GM15510 (cell line): Measurements from ENCODE around the gene MYOZ2.

Source experiments
- POLR2A ChIP-seq: IDR thresholded peaks from 3 replicates; pipeline ENCODE4 v1.6.1; 2011; ENCODE audit warnings: borderline replicate concordance; ENCODE audit not compliant: insufficient read length; ENCODE audit errors: extremely low read depth

Gene MYOZ2

DNA sequence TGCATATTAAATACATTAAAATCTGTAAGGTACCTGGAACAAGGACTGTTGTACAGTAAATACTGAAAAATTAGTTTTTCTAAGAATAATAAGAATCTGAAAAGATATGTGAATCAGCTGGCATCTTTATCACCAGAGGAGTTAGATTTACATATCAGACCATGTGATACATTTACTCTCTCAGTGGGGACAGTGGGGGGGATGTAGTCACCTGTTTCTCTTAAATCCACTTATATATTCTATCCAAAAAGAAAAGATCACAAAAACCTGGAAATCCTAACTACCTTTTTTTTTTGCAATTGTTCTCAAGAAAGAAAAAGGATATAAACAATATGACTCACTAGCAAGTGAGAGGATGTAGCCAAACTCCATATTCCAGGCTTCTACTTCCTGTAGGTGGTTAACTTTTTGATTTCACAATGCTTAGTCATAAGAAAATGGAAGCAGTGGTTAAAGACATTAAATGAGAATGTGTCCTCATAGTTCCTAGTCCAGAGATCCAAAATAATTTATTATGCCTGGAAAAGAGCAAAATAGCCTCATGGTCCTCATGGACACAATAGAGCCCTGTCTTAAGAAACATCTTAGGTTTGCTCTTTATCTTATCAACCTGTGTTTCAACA lies 22.5 kb upstream of the MYOZ2 start:
- TF ChIP-seq POLR2A = no peak

DNA sequence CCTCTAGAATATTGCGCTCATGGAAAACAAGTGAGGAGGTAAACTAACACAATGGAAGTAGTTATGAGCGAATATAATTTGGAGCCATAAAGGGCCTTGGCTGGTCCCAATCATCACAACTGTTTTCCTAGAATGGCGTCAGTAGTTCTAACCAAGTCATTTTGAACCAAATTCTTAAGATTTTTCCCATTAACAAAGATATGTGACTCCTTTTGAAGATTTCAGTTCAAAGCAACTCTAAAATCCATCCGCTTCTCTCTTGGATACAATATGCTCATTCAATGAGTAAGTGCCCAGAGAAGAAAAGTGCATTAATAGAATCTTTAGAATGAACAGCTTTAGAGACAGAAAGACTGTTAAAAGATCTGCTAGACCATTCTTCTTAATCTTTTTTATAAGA lies 19.6 kb upstream of the MYOZ2 start:
- no peak for TF ChIP-seq POLR2A

DNA sequence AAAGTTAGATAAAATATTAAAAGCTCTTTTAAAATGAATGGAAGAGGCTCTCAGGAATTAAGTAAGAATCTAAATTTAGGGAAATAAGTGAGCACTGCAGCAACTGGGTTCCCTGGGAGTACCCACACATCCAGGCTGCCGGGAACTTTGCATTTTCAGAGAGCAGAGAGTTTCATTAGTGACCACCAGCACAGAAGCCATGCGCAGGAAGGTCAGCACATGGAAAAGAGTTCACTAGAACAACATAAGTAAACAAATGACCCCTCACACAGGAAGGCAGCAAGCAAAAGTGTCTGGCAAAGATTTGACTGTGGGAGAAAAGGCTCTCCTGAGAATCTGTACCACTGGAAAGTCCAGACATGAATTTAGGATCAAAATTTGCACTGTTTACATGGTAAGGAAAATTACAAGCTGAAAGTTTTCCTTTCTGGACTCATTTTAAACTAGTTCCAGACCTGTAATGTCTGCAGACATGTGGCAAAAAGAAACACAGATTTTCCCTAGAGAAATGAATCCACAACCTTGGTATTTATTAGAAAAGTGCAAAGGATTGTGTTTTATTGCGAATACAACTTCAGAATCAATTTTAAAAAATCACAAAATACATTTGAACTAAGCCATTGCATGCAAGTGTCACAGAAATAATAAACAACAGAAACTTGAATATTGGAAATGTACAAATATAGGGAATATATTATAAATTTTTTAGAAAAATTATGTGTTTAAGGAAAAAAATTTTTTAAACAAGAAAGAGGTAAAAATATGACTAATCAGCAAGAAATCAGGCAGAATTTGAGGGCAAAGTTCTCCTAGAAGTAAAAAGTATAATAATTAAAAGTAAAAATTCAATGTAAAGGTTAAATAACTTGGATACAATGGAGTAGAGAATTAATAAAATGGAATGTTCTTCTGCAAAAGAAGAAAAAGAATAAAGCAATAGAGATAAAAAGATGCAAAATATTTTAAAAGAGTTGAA lies 18.4 kb upstream of the MYOZ2 start:
- no peak for TF ChIP-seq POLR2A

DNA sequence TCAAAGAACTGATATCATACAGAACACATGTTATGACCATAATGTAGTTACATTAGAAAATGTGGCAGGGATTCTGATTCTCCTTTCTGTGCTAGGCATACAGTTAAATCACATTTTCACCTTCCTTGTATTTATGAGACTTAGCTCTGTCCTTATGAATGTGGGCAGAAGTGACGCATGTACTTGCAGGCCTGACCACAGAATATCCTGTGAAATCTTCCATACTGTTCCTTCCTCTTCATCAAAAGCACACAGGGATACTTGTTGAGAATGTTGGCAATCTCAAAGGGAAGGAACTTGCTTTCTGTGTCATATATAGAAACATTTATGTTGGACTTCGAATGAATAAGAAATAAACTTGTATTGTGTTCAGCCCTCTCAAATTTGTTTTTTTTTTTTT lies 17.2 kb upstream of the MYOZ2 start:
- TF ChIP-seq POLR2A = no peak

DNA sequence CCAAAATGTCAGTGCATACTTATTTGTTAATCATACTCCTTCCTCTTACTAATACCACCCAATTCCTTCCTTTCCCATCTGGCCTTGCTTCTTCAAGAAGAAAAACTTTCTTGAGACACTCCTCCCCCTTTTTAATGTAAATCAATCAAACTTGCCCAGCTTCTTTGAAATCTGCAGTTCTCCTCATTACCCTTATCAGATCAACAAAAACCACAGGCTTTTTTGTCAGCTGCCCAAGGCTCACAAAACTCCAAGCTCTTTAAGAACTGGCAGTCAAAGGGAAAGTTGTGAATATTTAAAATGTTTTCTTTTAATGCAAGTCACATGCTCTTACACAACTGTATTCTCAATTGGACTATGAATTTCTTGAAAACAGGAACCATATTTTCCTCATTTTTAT lies 11.3 kb upstream of the MYOZ2 start:
- no peak for TF ChIP-seq POLR2A

DNA sequence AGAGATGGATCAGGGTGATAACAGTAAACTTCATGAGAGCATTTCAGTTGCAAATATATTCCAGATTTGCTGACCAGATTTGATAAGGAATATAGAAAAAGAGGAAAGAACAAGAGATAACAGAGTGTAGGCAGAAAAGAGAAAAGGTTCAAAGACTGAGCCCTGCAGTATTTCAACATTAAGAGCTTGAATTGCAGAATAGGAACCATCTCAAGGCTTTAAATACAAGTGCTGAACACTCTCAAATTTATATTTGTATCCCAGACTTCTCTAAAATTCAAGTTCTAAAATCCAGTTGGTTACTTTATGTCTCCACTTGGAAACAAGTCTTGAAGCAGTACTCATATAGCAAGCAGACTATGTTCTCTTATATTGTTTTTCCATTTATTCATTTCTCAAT lies 9.7 kb upstream of the MYOZ2 start:
- TF ChIP-seq POLR2A = no peak

DNA sequence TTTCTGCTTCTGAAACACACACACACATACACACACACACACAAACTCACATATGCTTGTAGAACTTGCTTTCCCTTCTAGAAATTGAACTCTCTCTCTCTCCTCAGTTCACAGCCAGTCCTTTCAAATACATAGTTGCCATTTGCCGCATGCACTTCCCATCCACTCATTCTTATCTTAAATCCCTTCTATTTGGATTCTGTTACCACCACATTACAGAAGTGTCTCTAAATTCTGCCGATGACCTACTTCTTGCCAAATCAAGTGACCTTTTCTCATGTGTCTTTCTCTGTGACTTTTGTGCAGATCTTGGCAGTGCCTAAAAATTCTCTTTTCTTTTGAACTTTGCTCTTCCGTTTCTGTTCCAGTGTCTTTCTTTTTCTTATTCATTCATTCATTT lies 7.5 kb upstream of the MYOZ2 start:
- no peak for TF ChIP-seq POLR2A

DNA sequence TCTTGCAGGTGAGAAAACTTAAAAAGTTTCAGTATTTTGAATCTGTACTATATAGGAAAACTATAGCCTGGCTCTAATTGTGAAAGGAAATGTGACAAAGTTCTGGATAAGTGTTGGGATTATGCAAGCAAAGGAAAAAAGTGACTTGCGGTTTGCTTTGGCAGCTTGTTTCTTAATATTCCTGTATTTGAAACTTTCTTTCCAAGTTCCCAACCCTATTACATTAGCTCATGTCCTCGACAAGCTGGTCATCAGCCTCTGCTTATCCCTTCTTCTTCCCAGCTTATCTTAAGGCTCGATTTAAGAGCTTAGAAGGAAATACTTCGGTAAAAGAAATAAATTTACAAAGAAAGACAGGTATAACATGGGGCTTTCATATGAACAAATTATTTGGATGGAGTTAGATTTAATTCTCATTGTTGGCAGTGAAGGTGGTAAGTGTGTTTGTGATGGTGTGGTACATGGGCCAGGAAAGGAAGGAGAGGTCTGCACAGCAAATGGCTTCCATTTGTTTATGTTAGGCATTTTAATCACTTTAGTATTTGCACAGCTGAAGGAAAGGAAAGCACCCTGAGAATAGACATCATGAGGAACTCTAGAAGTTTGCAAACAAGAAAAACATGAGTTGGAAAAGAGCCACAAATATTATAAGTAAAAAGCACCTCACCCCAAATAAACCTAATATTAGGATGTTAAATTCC lies 5.1 kb upstream of the MYOZ2 start:
- no peak for TF ChIP-seq POLR2A

DNA sequence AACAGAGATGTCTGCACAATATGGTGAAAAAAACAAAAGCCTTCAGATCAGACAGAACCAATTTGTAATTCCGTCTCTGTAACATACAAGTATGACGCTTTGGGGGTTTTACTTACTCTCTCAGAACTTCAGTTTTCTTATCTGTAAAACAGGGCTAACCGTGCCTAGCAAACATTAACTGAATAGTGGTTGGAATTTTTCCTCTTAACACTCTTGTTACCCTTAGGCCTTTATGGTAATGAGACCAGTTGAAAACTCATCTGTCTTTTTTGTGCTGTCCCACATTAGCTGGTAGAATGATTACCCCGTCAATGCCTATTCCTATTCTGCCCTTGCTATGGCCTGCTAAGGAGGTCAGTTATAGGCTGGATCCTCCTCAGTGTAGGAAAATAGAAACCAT lies 4.5 kb upstream of the MYOZ2 start:
- no peak for TF ChIP-seq POLR2A

DNA sequence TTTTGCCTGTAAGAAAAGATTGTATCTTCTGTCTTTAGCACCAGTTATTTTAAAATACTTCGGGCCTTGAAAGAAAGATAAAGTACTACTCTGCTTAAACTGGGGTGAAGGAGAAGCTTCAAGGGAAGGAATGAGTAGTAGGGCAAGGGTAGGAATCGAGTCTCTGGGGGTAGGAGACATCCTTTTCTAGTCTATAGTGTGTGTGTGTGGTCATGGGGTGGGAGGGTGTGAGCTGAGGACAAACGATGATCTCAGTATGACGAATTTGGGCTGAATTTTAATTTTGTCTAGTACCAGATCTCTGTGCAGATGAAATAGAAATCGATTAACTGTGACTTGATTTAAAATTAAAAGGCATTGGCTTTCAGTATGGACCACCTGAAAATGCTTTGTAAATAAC lies 3.3 kb upstream of the MYOZ2 start:
- TF ChIP-seq POLR2A = no peak

DNA sequence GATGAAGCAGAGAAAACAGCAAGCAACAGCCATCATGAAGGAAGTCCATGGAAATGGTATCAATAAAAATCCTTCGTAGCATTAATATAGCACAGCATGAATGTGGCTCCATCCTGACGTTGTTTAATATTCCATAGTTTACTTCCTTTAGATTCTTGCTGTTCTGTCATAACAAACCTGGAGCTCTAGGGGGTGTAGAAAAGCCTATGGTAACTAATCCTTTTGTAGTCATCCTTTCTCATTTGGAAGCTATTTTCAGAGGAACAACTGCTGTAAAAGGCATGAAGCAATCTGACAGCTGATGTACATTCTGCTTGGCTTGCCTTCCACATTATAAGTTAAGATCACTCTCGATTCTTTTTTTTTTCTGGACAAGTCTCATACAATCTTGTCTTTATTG lies 914 bp downstream of the MYOZ2 start:
- TF ChIP-seq POLR2A = no peak

DNA sequence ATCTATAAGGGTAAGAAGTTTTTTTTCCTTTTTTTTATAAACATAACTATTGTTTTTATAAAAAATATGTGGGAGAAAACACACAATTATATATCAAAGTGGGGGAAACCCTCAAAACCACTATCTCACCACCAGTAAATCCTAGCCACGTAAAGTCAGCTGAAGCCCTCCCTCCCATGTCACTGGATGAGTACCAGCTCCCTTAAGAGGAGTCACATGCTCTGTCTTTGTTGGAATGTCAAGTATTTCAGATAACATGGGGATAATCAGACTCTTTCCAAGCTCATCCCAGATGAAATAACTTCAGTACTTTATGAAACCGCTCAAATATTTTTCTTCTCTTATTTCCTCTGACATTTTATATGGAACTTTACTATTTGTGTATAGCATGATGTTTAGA lies 2.4 kb downstream of the MYOZ2 start:
- TF ChIP-seq POLR2A = no peak

DNA sequence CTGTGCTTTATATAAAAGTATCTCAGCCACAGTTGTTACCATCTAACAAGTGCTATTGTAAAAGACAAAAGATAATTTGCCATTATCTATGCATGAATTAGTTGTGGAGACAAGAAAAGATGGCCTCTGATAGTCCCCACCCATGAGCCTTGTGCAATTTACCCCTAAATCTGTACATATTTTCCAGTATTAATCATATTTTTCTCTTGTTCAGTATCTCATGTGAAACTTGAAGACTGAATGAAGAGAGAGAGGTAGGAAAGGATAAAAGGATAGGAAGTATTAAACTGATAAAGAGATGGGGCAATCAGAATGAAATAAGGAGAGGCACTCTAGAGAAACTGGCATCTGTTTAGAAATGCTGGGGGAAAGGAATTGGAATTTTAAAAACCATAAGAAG lies 3.7 kb downstream of the MYOZ2 start:
- TF ChIP-seq POLR2A = no peak

DNA sequence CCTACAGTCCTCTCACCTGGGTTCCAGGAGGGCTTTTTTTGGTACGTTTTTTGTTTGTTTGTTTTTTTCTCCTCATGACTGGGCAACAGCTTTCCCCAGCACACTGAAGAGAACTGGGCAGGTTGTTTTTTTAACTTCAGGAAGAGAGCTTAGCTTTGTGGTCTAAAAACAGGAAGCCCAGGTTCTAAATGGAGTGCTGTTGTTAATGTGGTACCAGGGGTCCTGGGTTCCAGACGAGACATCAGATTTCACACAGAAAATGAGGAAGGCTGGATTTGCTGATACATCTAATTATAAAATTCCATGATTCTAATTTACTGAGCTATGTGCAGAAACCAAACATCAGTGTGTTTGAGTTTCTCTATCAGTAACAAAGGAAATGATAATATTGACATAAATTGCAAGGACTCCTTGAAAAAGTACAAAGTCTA lies 4.2 kb downstream of the MYOZ2 start:
- TF ChIP-seq POLR2A = no peak

DNA sequence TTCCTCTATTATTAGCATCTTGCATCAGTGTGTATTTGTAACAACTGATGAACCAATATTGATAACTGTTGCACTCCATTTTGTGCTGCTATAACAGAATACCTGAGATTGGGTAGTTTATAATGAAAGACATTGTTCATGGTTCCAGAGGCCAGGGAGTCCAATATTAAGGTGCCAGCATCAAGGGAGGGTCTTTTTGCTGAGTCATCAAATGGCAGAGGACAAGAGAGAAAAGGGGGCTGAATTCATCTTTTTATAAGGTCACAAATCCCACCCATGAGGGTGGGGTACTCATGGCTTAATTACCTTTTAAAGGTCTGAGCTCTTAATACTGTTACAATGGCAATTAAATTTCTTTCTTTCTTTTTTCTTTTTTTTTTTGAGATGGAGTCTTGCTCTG lies 7.2 kb downstream of the MYOZ2 start:
- TF ChIP-seq POLR2A = no peak
